ENCODE data around the gene CXorf38.

GRCh38 chrX:40580537-40581335 is 66.6 kb downstream of the CXorf38 start, which contains the start of gene ATP6AP2:
- TF ChIP-seq CTCF (conservative IDR thresholded peaks at IDR 0.05; ENCODE audit: low read depth in 2 of 2) (no peak), EZH2phosphoT487 (IDR thresholded peaks at IDR 0.05; ENCODE audit: unreplicated experiment) (no peak), ZNF331 (CRISPR knock-in tag; IDR thresholded peaks at IDR 0.05; ENCODE audit: low read depth) (no peak), EZH2 (IDR thresholded peaks at IDR 0.05; ENCODE audit: low read depth, unreplicated experiment) (no peak)

Measured in GM23338 (cell line).